NCI-H2171 treated with DMSO at 0.1 percent for 48 hours (cell line): ENCODE results near the gene GAGE10.
"Not testable (repeated sequence)": the region's sequence is repeated elsewhere in the genome, so short reads cannot be mapped to it uniquely, and the experiment has no call there.

Experiments
- DNase-seq: peaks from one replicate; lab custom pipeline; 2025; lab: John Stamatoyannopoulos, UW

GAGE10 gene

GRCh38 chrX:49323735-49324134 lies 20.3 kb downstream of the GAGE10 start:
- DNase-seq = not testable (repeated sequence)

GRCh38 chrX:49330421-49330820 lies 27.0 kb downstream of the GAGE10 start:
- not testable (repeated sequence) for DNase-seq

DNA sequence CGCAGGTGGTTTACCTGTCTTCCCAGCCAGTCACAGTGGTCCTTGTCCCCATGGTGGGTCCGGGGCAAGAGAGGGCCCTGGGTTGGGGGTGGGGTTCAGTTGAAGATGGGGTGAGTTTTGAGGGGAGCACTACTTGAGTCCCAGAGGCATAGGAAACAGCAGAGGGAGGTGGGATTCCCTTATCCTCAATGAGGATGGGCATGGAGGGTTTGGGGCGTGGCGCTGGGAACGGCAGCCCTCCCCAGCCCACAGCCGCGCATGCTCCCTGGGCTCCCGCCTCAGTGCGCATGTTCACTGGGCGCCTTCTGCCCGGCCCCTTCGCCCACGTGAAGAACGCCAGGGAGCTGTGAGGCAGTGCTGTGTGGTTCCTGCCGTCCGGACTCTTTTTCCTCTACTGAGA lies 27.8 kb downstream of the GAGE10 start, which contains the start of gene GAGE13:
Gene GAGE13, plus strand, starts transcription at position 301 of the 400 bp plus-strand sequence. CDS start 1,156 bp downstream, outside the sequence.
- DNase-seq = not testable (repeated sequence)

DNA sequence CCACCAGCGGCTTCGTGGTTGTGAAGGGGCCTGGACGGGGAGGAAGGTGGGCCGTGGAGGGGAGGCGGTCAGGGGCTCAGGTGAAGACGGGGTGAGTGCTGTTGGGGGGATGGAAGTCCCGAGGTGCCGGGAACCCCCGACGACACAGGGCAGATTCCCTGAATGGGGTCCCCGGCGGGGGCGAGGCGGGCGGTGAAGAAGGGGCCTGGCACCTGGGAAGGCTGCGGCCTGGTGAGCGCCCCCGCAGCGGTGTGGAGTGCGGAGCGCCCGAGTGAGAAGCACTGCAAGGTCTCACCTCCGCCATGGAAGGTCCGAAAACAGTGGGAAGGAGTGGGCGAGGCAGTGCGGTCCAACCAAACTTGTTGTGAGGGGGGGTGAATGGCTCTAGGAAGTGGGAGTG lies 28.4 kb downstream of the GAGE10 start:
- DNase-seq = not testable (repeated sequence)

DNA sequence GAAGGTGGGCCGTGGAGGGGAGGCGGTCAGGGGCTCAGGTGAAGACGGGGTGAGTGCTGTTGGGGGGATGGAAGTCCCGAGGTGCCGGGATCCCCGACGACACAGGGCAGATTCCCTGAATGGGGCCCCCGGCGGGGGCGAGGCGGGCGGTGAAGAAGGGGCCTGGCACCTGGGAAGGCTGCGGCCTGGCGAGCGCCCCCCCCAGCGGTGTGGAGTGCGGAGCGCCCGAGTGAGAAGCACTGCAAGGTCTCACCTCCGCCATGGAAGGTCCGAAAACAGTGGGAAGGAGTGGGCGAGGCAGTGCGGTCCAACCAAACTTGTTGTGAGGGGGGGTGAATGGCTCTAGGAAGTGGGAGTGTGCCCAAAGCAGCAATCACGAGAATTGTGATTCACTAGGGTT lies 38.0 kb downstream of the GAGE10 start:
- not testable (repeated sequence) for DNase-seq

DNA sequence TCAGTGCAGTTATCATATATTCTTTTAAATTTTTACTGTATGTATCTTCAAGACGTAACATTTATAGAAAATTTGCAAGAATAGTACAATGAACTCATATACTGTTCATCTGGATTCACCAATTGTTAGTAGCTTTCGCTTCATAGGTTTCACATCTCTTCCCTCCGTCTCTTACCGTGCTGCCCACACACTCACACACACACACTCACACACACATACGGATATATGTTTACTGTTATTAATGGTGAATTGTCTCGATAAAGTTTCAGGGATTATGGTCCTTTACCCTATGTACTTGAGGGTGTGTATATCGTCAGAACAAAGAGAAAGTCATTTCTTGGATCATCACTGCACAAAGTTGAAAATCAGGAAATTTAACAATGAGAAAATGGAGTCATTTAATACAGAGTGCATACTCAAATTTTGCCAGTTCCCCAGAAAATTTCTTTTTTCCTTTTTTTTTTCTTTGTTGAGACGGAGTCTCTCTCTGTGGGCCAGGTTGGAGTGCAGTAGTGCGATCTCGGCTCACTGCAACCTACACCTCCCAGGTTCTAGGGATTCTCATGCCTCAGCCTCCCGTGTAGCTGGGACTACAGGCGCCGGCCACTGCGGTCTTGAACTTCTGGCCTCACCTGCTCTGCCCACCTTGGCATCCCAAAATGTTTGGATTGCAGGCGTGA lies 41.2 kb downstream of the GAGE10 start:
- not testable (repeated sequence) for DNase-seq

- DNase-seq = not testable (repeated sequence)
Observed at GRCh38 chrX:49345402-49345801, 42.0 kb downstream of the GAGE10 start.

GRCh38 chrX:49346150-49346549 lies 42.7 kb downstream of the GAGE10 start:
- DNase-seq = not testable (repeated sequence)
